ENCODE measurements around the gene CAPN12. TPM values are rescaled to one million over a fixed set of nuclear protein-coding genes. Genes with fewer than 3 reads are reported as not detected.

The CAPN12 gene
- total and polyA plus RNA-seq, 5 donors from 2014 or later: 1.0 to 6.1 (median 2.2) TPM

- Mint-ChIP-seq H3K4me1 (peaks cover 0 to 60% (median 29%) of the 10 kb centered on the region in 4 donors), H3K9me3 (peaks cover 0 to 1% (median 0%) of the 10 kb centered on the region in 7 donors), H3K27ac (peak overlapping the region; percentile 87 to 90 (median 90)), H3K4me3 (peak overlapping the region; percentile 66 to 86 (median 77)), H3K27me3 (no peaks in the 10 kb centered on the region), H3K36me3 (peaks cover under 1% of the 10 kb centered on the region)
- peak overlapping the region; percentile 69 for H3K27ac ChIP-seq (ENCODE audit: insufficient read depth, low read length, poor library complexity, severe bottlenecking)
- H3K36me3 ChIP-seq (ENCODE audit: control insufficient read depth, insufficient read depth, low read length): peaks cover 7% of the 10 kb centered on the region
- DNase-seq: peak in 2 of 3 donors; percentile 34 to 79
- H3K27me3 ChIP-seq (ENCODE audit: control insufficient read depth, insufficient read depth, low read length): no peaks in the 10 kb centered on the region
- peak overlapping the region; percentile 7 for H3K4me3 ChIP-seq (ENCODE audit: low read depth, low read length)
- no peaks in the 10 kb centered on the region for H3K9me3 ChIP-seq (ENCODE audit: control insufficient read depth in 2 of 2, low read length in 2 of 2)
- H3K4me1 ChIP-seq (ENCODE audit: control insufficient read depth, insufficient read depth, low read length, poor library complexity, severe bottlenecking): peaks cover 40% of the 10 kb centered on the region
- ATAC-seq (ENCODE audit: low read depth in 2 of 2): peak; percentile 17 to 22
Observed at GRCh38 chr19:38734426-38735256, 9.6 kb downstream of the CAPN12 start.

- Mint-ChIP-seq H3K9me3 (peaks cover 0 to 1% (median 0%) of the 10 kb centered on the region in 7 donors), H3K27me3 (no peaks in the 10 kb centered on the region), H3K4me3 (peak overlapping the region in 3 of 4 donors; percentile 66 to 86 (median 79)), H3K36me3 (peaks cover 3% of the 10 kb centered on the region), H3K4me1 (peaks cover 0 to 58% (median 29%) of the 10 kb centered on the region in 4 donors), H3K27ac (peak overlapping the region; percentile 87 to 90 (median 90))
- Histone ChIP-seq H3K4me3 (ENCODE audit: low read depth, low read length) (no peak overlapping the region), H3K36me3 (ENCODE audit: control insufficient read depth, insufficient read depth, low read length) (peaks cover 9% of the 10 kb centered on the region), H3K27me3 (ENCODE audit: control insufficient read depth, insufficient read depth, low read length) (no peaks in the 10 kb centered on the region), H3K9me3 (ENCODE audit: control insufficient read depth in 2 of 2, low read length in 2 of 2) (no peaks in the 10 kb centered on the region), H3K27ac (ENCODE audit: insufficient read depth, low read length, poor library complexity, severe bottlenecking) (peak overlapping the region; percentile 69), H3K4me1 (ENCODE audit: control insufficient read depth, insufficient read depth, low read length, poor library complexity, severe bottlenecking) (peaks cover 39% of the 10 kb centered on the region)
- ATAC-seq (ENCODE audit: low read depth in 2 of 2) (peak in 1 of 2 donors; percentile 28), DNase-seq (no peak)
Observed at GRCh38 chr19:38734176-38734425, 10.2 kb downstream of the CAPN12 start.

- Mint-ChIP-seq H3K4me1 (peaks cover 0 to 54% (median 29%) of the 10 kb centered on the region in 4 donors), H3K4me3 (peak overlapping the region in 3 of 4 donors; percentile 51 to 86 (median 79)), H3K27ac (peak overlapping the region; percentile 73 to 90 (median 89)), H3K9me3 (peaks cover 0 to 1% (median 0%) of the 10 kb centered on the region in 7 donors), H3K27me3 (no peaks in the 10 kb centered on the region), H3K36me3 (peaks cover 3% of the 10 kb centered on the region)
- H3K4me1 ChIP-seq (ENCODE audit: control insufficient read depth, insufficient read depth, low read length, poor library complexity, severe bottlenecking): peaks cover 39% of the 10 kb centered on the region
- peaks cover 11% of the 10 kb centered on the region for H3K36me3 ChIP-seq (ENCODE audit: control insufficient read depth, insufficient read depth, low read length)
- H3K4me3 ChIP-seq (ENCODE audit: low read depth, low read length): no peak overlapping the region
- no peaks in the 10 kb centered on the region for H3K27me3 ChIP-seq (ENCODE audit: control insufficient read depth, insufficient read depth, low read length)
- peak overlapping the region; percentile 69 for H3K27ac ChIP-seq (ENCODE audit: insufficient read depth, low read length, poor library complexity, severe bottlenecking)
- H3K9me3 ChIP-seq (ENCODE audit: control insufficient read depth in 2 of 2, low read length in 2 of 2): no peaks in the 10 kb centered on the region
- no peak for ATAC-seq (ENCODE audit: low read depth in 2 of 2)
- DNase-seq: no peak
Observed at GRCh38 chr19:38733493-38734175, 10.6 kb downstream of the CAPN12 start.

- peaks cover 0 to 51% (median 29%) of the 10 kb centered on the region in 4 donors for H3K4me1 Mint-ChIP-seq
- DNase-seq: no peak
- no peaks in the 10 kb centered on the region for H3K9me3 ChIP-seq (ENCODE audit: control insufficient read depth in 2 of 2, low read length in 2 of 2)
Observed at GRCh38 chr19:38733241-38733492, 11.1 kb downstream of the CAPN12 start.

DNA sequence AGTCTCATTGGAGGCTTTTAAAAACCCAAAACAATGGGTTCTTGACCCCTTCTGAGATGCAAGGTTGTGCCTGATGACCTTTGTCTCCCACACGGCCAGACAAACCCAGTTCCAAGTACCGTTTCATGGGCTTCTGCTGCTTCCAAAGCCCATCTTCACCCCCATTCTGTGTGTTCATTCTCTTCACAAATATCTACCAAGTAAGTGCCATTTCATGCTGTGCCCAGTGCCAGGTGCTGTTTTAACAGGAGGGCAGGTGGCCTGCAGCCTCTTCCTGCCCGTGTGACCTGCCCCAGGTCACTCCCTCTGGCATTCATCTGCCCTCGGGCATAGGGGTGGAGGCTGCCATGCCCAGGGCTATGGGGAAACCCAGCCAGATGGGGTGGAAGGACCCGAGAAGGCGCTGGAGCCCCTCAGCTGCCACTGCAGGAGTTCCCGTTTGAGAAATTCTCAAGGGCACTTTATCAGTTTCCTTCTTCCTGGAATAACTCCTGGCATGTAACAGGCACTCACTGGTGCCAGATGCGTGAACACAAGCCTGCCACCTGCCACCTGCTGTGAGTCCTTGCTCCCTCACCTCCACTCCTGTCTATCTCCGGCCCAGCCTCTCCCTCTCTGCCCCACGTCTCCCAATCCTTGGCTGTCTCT lies 12.5 kb downstream of the CAPN12 start:
- Histone ChIP-seq H3K27me3 (ENCODE audit: control insufficient read depth, insufficient read depth, low read length) (no peaks in the 10 kb centered on the region), H3K9me3 (ENCODE audit: control insufficient read depth in 2 of 2, low read length in 2 of 2) (no peaks in the 10 kb centered on the region), H3K4me1 (ENCODE audit: control insufficient read depth, insufficient read depth, low read length, poor library complexity, severe bottlenecking) (peaks cover 31% of the 10 kb centered on the region), H3K4me3 (ENCODE audit: low read depth, low read length) (no peak overlapping the region), H3K27ac (ENCODE audit: insufficient read depth, low read length, poor library complexity, severe bottlenecking) (peak overlapping the region; percentile 27), H3K36me3 (ENCODE audit: control insufficient read depth, insufficient read depth, low read length) (peaks cover 20% of the 10 kb centered on the region)
- no peak for ATAC-seq (ENCODE audit: low read depth in 2 of 2)
- Mint-ChIP-seq H3K4me3 (peak overlapping the region in 1 of 4 donors; percentile 79), H3K36me3 (peaks cover 3% of the 10 kb centered on the region), H3K27ac (peak overlapping the region; percentile 71 to 90 (median 79)), H3K27me3 (no peaks in the 10 kb centered on the region), H3K9me3 (peaks cover 0 to 1% (median 0%) of the 10 kb centered on the region in 7 donors), H3K4me1 (peaks cover 0 to 44% (median 24%) of the 10 kb centered on the region in 4 donors)
- no peak for DNase-seq

More at GRCh38 chr19:38733241-38733492, 11.1 kb downstream of the CAPN12 start:
- H3K4me1 ChIP-seq (ENCODE audit: control insufficient read depth, insufficient read depth, low read length, poor library complexity, severe bottlenecking): peaks cover 39% of the 10 kb centered on the region
- no peak for ATAC-seq (ENCODE audit: low read depth in 2 of 2)
- Mint-ChIP-seq H3K36me3 (peaks cover 3% of the 10 kb centered on the region), H3K9me3 (peaks cover 0 to 1% (median 0%) of the 10 kb centered on the region in 7 donors), H3K4me3 (peak overlapping the region in 2 of 4 donors; percentile 51 to 79), H3K27ac (peak overlapping the region; percentile 73 to 90 (median 89)), H3K27me3 (no peaks in the 10 kb centered on the region)
- H3K36me3 ChIP-seq (ENCODE audit: control insufficient read depth, insufficient read depth, low read length): peaks cover 11% of the 10 kb centered on the region
- no peaks in the 10 kb centered on the region for H3K27me3 ChIP-seq (ENCODE audit: control insufficient read depth, insufficient read depth, low read length)
- no peak overlapping the region for H3K4me3 ChIP-seq (ENCODE audit: low read depth, low read length)
- peak overlapping the region; percentile 69 for H3K27ac ChIP-seq (ENCODE audit: insufficient read depth, low read length, poor library complexity, severe bottlenecking)

DNA sequence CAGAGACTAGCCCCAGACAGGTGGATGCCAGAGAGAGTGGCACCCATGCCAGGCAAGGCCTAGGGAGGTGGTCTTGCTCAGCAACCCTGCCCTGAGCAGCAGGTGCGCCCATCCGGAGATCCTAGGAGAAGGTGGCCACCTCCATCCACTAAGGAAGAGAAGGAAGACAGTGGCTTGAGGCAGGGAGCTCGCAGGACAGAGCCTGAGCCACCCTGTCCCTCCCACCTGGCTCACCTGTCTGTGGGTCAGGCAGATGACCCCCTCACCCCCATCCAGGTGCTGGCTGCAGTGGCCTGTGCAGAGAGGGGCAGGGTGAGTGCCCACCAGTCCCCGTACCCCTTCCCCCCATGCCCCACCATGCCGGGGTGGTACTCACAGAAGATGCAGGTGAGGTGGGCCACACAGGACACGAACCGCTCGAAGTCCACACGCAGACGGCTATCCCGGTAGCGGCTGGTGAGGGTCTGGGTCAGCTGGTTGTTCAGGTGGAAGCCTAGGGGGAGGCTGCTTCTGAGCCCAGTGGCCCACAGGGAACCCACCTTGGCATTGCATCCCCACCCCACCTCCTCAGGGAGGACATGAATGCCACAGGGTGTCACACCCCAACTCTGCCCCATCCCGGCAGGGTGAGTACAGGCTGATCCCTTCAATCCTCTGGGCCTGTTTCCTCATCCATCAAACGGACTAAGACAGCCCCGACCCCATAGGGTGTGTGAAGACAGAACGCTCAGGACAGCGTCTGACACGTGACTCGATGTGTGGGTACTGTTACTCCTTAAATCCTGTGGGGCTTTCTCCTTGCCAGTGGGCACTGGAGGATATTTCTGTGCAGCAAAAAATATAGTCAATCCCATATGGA lies 13.3 kb downstream of the CAPN12 start:
- peaks cover 3% of the 10 kb centered on the region for H3K36me3 Mint-ChIP-seq
- peaks cover 0 to 40% (median 23%) of the 10 kb centered on the region in 4 donors for H3K4me1 Mint-ChIP-seq
- H3K9me3 ChIP-seq (ENCODE audit: control insufficient read depth in 2 of 2, low read length in 2 of 2): no peaks in the 10 kb centered on the region
- H3K27me3 Mint-ChIP-seq: no peaks in the 10 kb centered on the region
- peaks cover 23% of the 10 kb centered on the region for H3K4me1 ChIP-seq (ENCODE audit: control insufficient read depth, insufficient read depth, low read length, poor library complexity, severe bottlenecking)
- no peak overlapping the region for H3K4me3 ChIP-seq (ENCODE audit: low read depth, low read length)
- H3K9me3 Mint-ChIP-seq: peaks cover 0 to 1% (median 0%) of the 10 kb centered on the region in 7 donors
- ATAC-seq (ENCODE audit: low read depth in 2 of 2): no peak
- H3K27me3 ChIP-seq (ENCODE audit: control insufficient read depth, insufficient read depth, low read length): no peaks in the 10 kb centered on the region
- peak overlapping the region in 2 of 3 donors; percentile 76 to 90 for H3K27ac Mint-ChIP-seq
- DNase-seq: no peak
- peaks cover 28% of the 10 kb centered on the region for H3K36me3 ChIP-seq (ENCODE audit: control insufficient read depth, insufficient read depth, low read length)
- peak overlapping the region; percentile 19 for H3K27ac ChIP-seq (ENCODE audit: insufficient read depth, low read length, poor library complexity, severe bottlenecking)
- H3K4me3 Mint-ChIP-seq: no peak overlapping the region

- H3K27me3 Mint-ChIP-seq: no peaks in the 10 kb centered on the region
- Histone ChIP-seq H3K9me3 (ENCODE audit: control insufficient read depth in 2 of 2, low read length in 2 of 2) (no peaks in the 10 kb centered on the region), H3K27me3 (ENCODE audit: control insufficient read depth, insufficient read depth, low read length) (no peaks in the 10 kb centered on the region), H3K4me1 (ENCODE audit: control insufficient read depth, insufficient read depth, low read length, poor library complexity, severe bottlenecking) (peaks cover 23% of the 10 kb centered on the region), H3K36me3 (ENCODE audit: control insufficient read depth, insufficient read depth, low read length) (peaks cover 33% of the 10 kb centered on the region), H3K27ac (ENCODE audit: insufficient read depth, low read length, poor library complexity, severe bottlenecking) (peak overlapping the region; percentile 19), H3K4me3 (ENCODE audit: low read depth, low read length) (no peak overlapping the region)
- peaks cover 0 to 1% (median 0%) of the 10 kb centered on the region in 7 donors for H3K9me3 Mint-ChIP-seq
- DNase-seq: no peak
- H3K4me3 Mint-ChIP-seq: peak overlapping the region in 1 of 4 donors; percentile 19
- peaks cover 0 to 39% (median 23%) of the 10 kb centered on the region in 4 donors for H3K4me1 Mint-ChIP-seq
- peak overlapping the region in 1 of 3 donors; percentile 76 for H3K27ac Mint-ChIP-seq
- ATAC-seq (ENCODE audit: low read depth in 2 of 2): no peak
- peaks cover 3% of the 10 kb centered on the region for H3K36me3 Mint-ChIP-seq
Observed at GRCh38 chr19:38730470-38730730, 13.9 kb downstream of the CAPN12 start.
